HFF-Myc (cell line): Measurements from ENCODE around the gene IFNA14.

Experiments used
- DNase-seq: peaks from one replicate; pipeline ENCODE4 v3.0.0-alpha.2; 2011; ENCODE audit warnings: low read depth; ENCODE audit errors: extremely low read depth
- H3K4me3 ChIP-seq: replicated peaks from 2 replicates; pipeline ENCODE4 v1.5.1; 2011; ENCODE audit warnings: low read depth, mild to moderate bottlenecking, control low read depth, low read length
- CTCF ChIP-seq: IDR thresholded peaks from 2 replicates; pipeline ENCODE4 v1.5.1; 2012; ENCODE audit warnings: mild to moderate bottlenecking, low read depth, low read length, control low read depth; ENCODE audit errors: missing control alignments

IFNA14 gene

GRCh38 chr9:21239911-21240310, at the start of gene IFNA14:
TSS of gene IFNA14 (minus strand) at chr9:21240005. CDS start at chr9:21239935, 70 bp downstream.
- no peak for TF ChIP-seq CTCF
- no peak for DNase-seq

GRCh38 chr9:21287280-21287679, 47.5 kb upstream of the IFNA14 start:
- TF ChIP-seq CTCF, result no peak
- DNase-seq, result no peak

More at GRCh38 chr9:21239911-21240310, at the start of gene IFNA14:
- no peak within 1 kb of the TSS for H3K4me3 ChIP-seq

GRCh38 chr9:21286659-21287058, 46.9 kb upstream of the IFNA14 start:
- no peak for DNase-seq
- TF ChIP-seq CTCF, result no peak
- no peak overlapping the region for H3K4me3 ChIP-seq

More at GRCh38 chr9:21287280-21287679, 47.5 kb upstream of the IFNA14 start:
- H3K4me3 ChIP-seq, result no peak overlapping the region

- no peak overlapping the region for H3K4me3 ChIP-seq
- no peak for DNase-seq
- TF ChIP-seq CTCF, result no peak
These were observed 46.3 kb upstream of the IFNA14 start for GRCh38 chr9:21286099-21286498.

- no peak overlapping the region for H3K4me3 ChIP-seq
- no peak for DNase-seq
- TF ChIP-seq CTCF, result no peak
These were observed 41.5 kb upstream of the IFNA14 start for GRCh38 chr9:21281275-21281674.

GRCh38 chr9:21268347-21268657, 28.5 kb upstream of the IFNA14 start:
- no peak for DNase-seq
- no peak overlapping the region for H3K4me3 ChIP-seq
- no peak for TF ChIP-seq CTCF

- TF ChIP-seq CTCF, result no peak
- no peak for DNase-seq
- H3K4me3 ChIP-seq, result no peak overlapping the region
These were observed 27.9 kb upstream of the IFNA14 start for GRCh38 chr9:21267485-21268346.
